ENCODE results near the gene ATP6V1B1.

DNA sequence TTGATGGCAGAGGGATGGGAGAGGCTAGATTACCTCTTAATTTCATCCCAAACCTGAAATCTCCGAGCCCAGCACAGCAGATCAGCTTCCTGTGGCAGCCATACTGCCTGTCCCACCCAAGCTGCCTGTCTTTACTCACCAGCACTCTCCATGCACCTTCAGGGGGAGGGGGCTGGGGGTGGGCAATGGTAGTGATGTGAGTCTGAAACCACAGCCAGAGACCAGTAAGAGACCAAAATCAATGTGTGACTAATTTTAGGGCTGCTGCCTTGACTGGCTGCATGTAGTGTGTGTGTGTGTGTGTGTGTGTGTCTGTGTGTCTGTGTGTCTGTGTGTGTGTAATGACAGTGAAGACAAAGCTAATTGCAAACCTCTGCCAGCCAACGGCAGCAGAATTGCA lies 70.6 kb downstream of the ATP6V1B1 start:
- TF ChIP-seq, protein P1, sequence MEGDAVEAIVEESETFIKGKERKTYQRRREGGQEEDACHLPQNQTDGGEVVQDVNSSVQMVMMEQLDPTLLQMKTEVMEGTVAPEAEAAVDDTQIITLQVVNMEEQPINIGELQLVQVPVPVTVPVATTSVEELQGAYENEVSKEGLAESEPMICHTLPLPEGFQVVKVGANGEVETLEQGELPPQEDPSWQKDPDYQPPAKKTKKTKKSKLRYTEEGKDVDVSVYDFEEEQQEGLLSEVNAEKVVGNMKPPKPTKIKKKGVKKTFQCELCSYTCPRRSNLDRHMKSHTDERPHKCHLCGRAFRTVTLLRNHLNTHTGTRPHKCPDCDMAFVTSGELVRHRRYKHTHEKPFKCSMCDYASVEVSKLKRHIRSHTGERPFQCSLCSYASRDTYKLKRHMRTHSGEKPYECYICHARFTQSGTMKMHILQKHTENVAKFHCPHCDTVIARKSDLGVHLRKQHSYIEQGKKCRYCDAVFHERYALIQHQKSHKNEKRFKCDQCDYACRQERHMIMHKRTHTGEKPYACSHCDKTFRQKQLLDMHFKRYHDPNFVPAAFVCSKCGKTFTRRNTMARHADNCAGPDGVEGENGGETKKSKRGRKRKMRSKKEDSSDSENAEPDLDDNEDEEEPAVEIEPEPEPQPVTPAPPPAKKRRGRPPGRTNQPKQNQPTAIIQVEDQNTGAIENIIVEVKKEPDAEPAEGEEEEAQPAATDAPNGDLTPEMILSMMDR (IDR thresholded peaks at IDR 0.05): no peak
- no peak for TF ChIP-seq POLR2A (IDR thresholded peaks at IDR 0.05)
